Endothelial cell of umbilical vein (primary cell): ENCODE results near the gene DLL1.

Source experiments
- EZH2 ChIP-seq: IDR thresholded peaks from 2 replicates; pipeline ENCODE4 v1.6.1; 2012; ENCODE audit warnings: borderline replicate concordance, low read depth, mild to moderate bottlenecking, moderate library complexity, low read length, inconsistent platforms; ENCODE audit not compliant: severe bottlenecking
- FOS ChIP-seq: IDR thresholded peaks from 2 replicates; pipeline ENCODE4 v1.6.1; 2011; ENCODE audit warnings: mild to moderate bottlenecking, low read length, moderate library complexity, borderline replicate concordance; ENCODE audit not compliant: insufficient read depth
- GATA2 ChIP-seq: IDR thresholded peaks from 2 replicates; pipeline ENCODE4 v1.7.0; 2011; ENCODE audit warnings: low read depth, mild to moderate bottlenecking, moderate library complexity, mixed read lengths, low read length; ENCODE audit not compliant: insufficient read length, insufficient read depth
- JUN ChIP-seq: IDR thresholded peaks from 2 replicates; pipeline ENCODE4 v1.6.1; 2011; ENCODE audit warnings: borderline replicate concordance, low read depth; ENCODE audit not compliant: insufficient read length, insufficient read depth
- MYC ChIP-seq: IDR thresholded peaks from one replicate; pipeline ENCODE4 v1.6.1; 2011; ENCODE audit warnings: mild to moderate bottlenecking, low read depth, low read length
- POLR2A ChIP-seq: IDR thresholded peaks from 2 replicates; pipeline ENCODE4 v1.6.1; 2012; ENCODE audit warnings: low read depth, mild to moderate bottlenecking, control low read depth, low read length
- POLR2AphosphoS5 ChIP-seq: IDR thresholded peaks from 2 replicates; pipeline ENCODE4 v1.6.1; 2012; ENCODE audit warnings: low read depth, mild to moderate bottlenecking, control low read depth, low read length, moderate library complexity; ENCODE audit not compliant: insufficient read depth
- TF ChIP-seq, protein P1 (sequence below), 2 donors: IDR thresholded peaks; 1 replicate in 1 of 2; 2 replicates in 1 of 2; pipeline ENCODE4 v1.5.1; 2011; ENCODE audit warnings: low read length in 2 of 2, mild to moderate bottlenecking in 2 of 2, moderate library complexity in 2 of 2, control low read depth in 1 of 2, inconsistent platforms in 1 of 2, low read depth in 1 of 2; ENCODE audit not compliant: insufficient read depth in 1 of 2; ENCODE audit errors: extremely low read depth in 1 of 2
- TF ChIP-seq, protein P2 (sequence below): IDR thresholded peaks from 2 replicates; pipeline ENCODE4 v1.6.1; 2011; ENCODE audit not compliant: insufficient read depth, insufficient read length

DNA sequence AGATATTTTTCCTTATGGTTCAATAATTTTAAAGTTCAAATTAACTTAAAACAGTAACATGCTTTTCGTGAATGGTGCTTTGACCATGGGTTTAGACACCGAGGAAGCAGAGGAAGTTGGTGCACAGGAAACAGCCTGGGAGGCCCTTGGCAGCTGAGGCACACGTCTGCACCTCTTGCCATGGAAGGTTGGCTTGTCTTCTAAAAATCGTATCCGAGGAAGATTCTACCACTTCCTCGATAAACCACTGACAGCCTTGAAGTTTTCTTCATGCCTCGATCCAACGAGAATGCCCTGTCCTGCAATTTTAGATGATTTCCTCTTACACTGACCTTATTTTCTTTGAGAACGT lies 12.2 kb downstream of the DLL1 start:
- TF ChIP-seq, protein P1, sequence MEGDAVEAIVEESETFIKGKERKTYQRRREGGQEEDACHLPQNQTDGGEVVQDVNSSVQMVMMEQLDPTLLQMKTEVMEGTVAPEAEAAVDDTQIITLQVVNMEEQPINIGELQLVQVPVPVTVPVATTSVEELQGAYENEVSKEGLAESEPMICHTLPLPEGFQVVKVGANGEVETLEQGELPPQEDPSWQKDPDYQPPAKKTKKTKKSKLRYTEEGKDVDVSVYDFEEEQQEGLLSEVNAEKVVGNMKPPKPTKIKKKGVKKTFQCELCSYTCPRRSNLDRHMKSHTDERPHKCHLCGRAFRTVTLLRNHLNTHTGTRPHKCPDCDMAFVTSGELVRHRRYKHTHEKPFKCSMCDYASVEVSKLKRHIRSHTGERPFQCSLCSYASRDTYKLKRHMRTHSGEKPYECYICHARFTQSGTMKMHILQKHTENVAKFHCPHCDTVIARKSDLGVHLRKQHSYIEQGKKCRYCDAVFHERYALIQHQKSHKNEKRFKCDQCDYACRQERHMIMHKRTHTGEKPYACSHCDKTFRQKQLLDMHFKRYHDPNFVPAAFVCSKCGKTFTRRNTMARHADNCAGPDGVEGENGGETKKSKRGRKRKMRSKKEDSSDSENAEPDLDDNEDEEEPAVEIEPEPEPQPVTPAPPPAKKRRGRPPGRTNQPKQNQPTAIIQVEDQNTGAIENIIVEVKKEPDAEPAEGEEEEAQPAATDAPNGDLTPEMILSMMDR (IDR thresholded peaks at IDR 0.05; ENCODE audit: extremely low read depth in 1 of 2, insufficient read depth in 1 of 2, low read depth in 1 of 2, low read length in 2 of 2), result no peak
- no peak for TF ChIP-seq FOS
- TF ChIP-seq MYC, result no peak
- no peak for TF ChIP-seq JUN
- no peak for TF ChIP-seq EZH2
- TF ChIP-seq POLR2A, result no peak
- TF ChIP-seq POLR2AphosphoS5, result no peak
- TF ChIP-seq GATA2, result no peak
- TF ChIP-seq, protein P2, sequence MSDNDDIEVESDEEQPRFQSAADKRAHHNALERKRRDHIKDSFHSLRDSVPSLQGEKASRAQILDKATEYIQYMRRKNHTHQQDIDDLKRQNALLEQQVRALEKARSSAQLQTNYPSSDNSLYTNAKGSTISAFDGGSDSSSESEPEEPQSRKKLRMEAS, result no peak
